ENCODE data around the gene PIGV. TPM values are rescaled to one million over a fixed set of nuclear protein-coding genes. Genes with fewer than 3 reads are reported as not detected.

PIGV gene
- total RNA-seq, 1 donor from 2014 or later = 11.5 TPM

GRCh38 chr1:26783646-26784022, 4.1 kb upstream of the PIGV start:
- Histone ChIP-seq H3K27me3 (ENCODE audit: control insufficient read depth, insufficient read depth, low read length) (no peaks in the 10 kb centered on the region), H3K4me3 (ENCODE audit: low read depth, low read length) (no peak overlapping the region), H3K36me3 (ENCODE audit: control insufficient read depth, insufficient read depth, low read length) (peaks cover 4% of the 10 kb centered on the region)
- TF ChIP-seq CTCF (IDR thresholded peaks at IDR 0.05; ENCODE audit: insufficient read depth, low read length, poor library complexity, severe bottlenecking) = no peak
- DNase-seq (ENCODE audit: low read depth) = no peak

GRCh38 chr1:26784023-26784871, 3.5 kb upstream of the PIGV start:
- no peak for DNase-seq (ENCODE audit: low read depth)
- TF ChIP-seq CTCF (IDR thresholded peaks at IDR 0.05; ENCODE audit: insufficient read depth, low read length, poor library complexity, severe bottlenecking) = no peak
- Histone ChIP-seq H3K27me3 (ENCODE audit: control insufficient read depth, insufficient read depth, low read length) (no peaks in the 10 kb centered on the region), H3K36me3 (ENCODE audit: control insufficient read depth, insufficient read depth, low read length) (peaks cover 4% of the 10 kb centered on the region), H3K4me3 (ENCODE audit: low read depth, low read length) (no peak overlapping the region)

GRCh38 chr1:26784886-26785285, 2.9 kb upstream of the PIGV start:
- no peaks in the 10 kb centered on the region for H3K27me3 ChIP-seq (ENCODE audit: control insufficient read depth, insufficient read depth, low read length)
- no peak for DNase-seq (ENCODE audit: low read depth)
- TF ChIP-seq CTCF (IDR thresholded peaks at IDR 0.05; ENCODE audit: insufficient read depth, low read length, poor library complexity, severe bottlenecking) = no peak
- H3K4me3 ChIP-seq (ENCODE audit: low read depth, low read length) = no peak overlapping the region
- no peaks in the 10 kb centered on the region for H3K36me3 ChIP-seq (ENCODE audit: control insufficient read depth, insufficient read depth, low read length)

- no peak for TF ChIP-seq CTCF (IDR thresholded peaks at IDR 0.05; ENCODE audit: insufficient read depth, low read length, poor library complexity, severe bottlenecking)
- Histone ChIP-seq H3K27me3 (ENCODE audit: control insufficient read depth, insufficient read depth, low read length) (no peaks in the 10 kb centered on the region), H3K4me3 (ENCODE audit: low read depth, low read length) (no peak overlapping the region), H3K36me3 (ENCODE audit: control insufficient read depth, insufficient read depth, low read length) (no peaks in the 10 kb centered on the region)
- DNase-seq (ENCODE audit: low read depth) = no peak
These were observed 1.9 kb upstream of the PIGV start for GRCh38 chr1:26785611-26786436.

- H3K4me3 ChIP-seq (ENCODE audit: low read depth, low read length) = peak overlapping the region; percentile 68
- no peaks in the 10 kb centered on the region for H3K36me3 ChIP-seq (ENCODE audit: control insufficient read depth, insufficient read depth, low read length)
- no peak for DNase-seq (ENCODE audit: low read depth)
- TF ChIP-seq CTCF (IDR thresholded peaks at IDR 0.05; ENCODE audit: insufficient read depth, low read length, poor library complexity, severe bottlenecking) = no peak
- H3K27me3 ChIP-seq (ENCODE audit: control insufficient read depth, insufficient read depth, low read length) = no peaks in the 10 kb centered on the region
These were observed 1.0 kb upstream of the PIGV start for GRCh38 chr1:26786437-26787380.
